ENCODE results near the gene CDIPT. TPM values are rescaled to one million over a fixed set of nuclear protein-coding genes. Genes with fewer than 3 reads are reported as not detected.
"Not testable (repeated sequence)": the region's sequence is repeated elsewhere in the genome, so short reads cannot be mapped to it uniquely, and the experiment has no call there.

CDIPT gene
- total RNA-seq, 2 donors from 2014 or later = 76.5 to 79.9 TPM

DNA sequence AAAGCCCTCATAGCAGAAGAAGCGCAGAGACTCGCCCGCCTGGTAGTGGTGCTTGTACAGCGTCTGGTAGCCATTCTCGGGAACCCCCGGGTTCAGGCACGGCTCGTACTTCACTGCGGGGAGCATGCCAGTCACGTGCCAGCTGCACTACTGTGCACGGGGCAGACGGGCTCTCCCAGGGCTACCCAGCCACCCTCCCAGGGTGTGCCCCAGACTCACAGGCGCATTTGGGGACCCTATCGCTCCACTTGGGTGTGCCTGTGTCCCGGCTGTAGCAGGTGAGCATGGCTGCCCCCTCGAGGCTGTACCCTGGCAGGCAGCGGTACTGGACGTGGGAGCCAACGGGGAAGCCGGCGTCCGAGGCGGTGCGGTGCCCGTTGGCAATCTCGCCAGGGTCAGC is 10.3 kb upstream of the CDIPT start:
- Histone ChIP-seq H3K27ac (no peak overlapping the region), H3K4me1 (no peaks in the 10 kb centered on the region), H3K36me3 (replicated peaks in 1 of 2; ENCODE audit: insufficient read depth in 1 of 2, low read depth in 2 of 2) (no peaks in the 10 kb centered on the region), H3K9me3 (no peaks in the 10 kb centered on the region), H3K4me3 (no peak overlapping the region), H3K27me3 (no peaks in the 10 kb centered on the region)
- DNase-seq = no peak
- no peak for ATAC-seq
- intact Hi-C loops (cut with DNase I) = no loop called here
- 88 to 100% methylated on average over 1 to 20 of the region's 26 CpGs for WGBS, 2 donors
- TF ChIP-seq POLR2A (IDR thresholded peaks at IDR 0.05) (no peak), CTCF (IDR thresholded peaks at IDR 0.05) (no peak)

DNA sequence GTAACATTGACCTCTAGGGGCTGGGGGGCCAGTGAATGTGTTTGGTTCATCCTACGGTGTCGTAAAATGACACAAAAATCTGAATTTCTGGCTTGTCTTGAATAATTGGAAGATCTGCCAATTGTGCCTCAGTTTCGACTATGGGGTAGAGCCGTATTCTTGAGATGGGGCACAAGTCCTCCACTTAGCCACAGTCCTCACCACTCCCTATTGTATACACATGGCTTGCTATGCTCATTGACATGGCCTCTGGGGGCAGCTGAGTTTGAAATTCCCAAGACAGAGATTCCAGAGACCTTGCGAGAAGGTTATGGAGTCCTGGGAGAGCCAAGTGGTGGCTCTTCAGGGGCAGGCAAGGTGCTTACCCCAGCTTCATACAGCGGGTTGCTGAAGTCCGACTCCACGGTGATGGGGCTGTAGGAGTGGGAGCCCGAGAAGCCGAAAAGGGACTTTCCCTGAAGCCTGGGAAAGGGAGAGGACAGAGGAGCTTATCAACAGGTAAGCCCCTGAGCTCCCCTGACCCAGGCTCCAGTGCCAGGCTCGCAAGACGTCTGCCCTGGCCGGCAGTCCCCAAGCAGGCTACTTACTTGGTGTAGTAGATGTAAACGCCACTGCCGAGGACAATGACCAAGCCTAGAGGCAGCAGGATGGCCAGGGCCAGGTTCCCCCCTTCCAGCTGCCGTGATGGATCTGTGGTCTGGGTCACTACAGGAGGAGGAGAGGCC is 9.0 kb upstream of the CDIPT start:
- intact Hi-C loops (cut with DNase I) = no loop called here
- Histone ChIP-seq H3K4me3 (no peak overlapping the region), H3K27ac (no peak overlapping the region), H3K27me3 (no peaks in the 10 kb centered on the region), H3K9me3 (no peaks in the 10 kb centered on the region), H3K4me1 (no peaks in the 10 kb centered on the region), H3K36me3 (replicated peaks in 1 of 2; ENCODE audit: insufficient read depth in 1 of 2, low read depth in 2 of 2) (no peaks in the 10 kb centered on the region)
- TF ChIP-seq POLR2A (IDR thresholded peaks at IDR 0.05) = no peak
- TF ChIP-seq CTCF (IDR thresholded peaks at IDR 0.05) = no peak
- 89 to 94% methylated on average over 10 to 16 of the region's 16 CpGs for WGBS, 2 donors
- no peak for ATAC-seq
- DNase-seq = no peak

- H3K4me1 ChIP-seq; H3K27me3 ChIP-seq; H3K36me3 ChIP-seq (replicated peaks in 1 of 2; ENCODE audit: insufficient read depth in 1 of 2, low read depth in 2 of 2); H3K27ac ChIP-seq; H3K4me3 ChIP-seq; DNase-seq; ATAC-seq; intact Hi-C loops (cut with DNase I); H3K9me3 ChIP-seq: not testable (repeated sequence)
- WGBS, 2 donors = 90 to 91% methylated on average over 8 of the region's 8 CpGs
Observed at GRCh38 chr16:29869067-29869466, 6.0 kb upstream of the CDIPT start.

DNA sequence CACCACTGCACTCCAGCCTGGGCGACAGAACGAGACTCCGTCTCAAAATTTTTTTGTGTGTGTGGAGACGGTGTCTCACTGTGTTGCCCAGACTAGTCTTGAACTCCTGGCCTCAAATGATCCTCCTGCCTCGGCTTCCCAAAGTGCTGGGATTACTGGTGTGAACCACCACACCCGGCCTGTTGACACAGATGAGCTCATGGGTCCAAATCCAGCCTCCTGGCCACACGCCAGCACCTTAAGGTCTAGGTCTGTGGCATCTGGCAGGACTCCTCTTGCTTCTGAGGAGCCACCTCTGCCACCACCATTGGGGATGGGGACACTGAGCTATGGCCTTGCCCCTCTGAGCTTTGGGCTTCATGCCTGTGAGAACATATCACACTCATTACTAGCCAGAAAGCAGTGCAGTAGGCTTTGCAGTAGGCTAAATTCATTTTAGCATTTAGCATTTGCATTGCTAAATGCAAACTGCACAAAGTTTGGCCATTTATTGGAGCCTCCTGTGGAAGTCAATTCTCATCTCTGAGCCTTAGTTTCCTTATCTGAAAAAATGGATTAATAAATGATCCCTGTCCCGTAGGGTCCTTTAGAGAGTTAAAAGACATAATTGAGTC is 5.5 kb upstream of the CDIPT start:
- Histone ChIP-seq H3K36me3 (replicated peaks in 1 of 2; ENCODE audit: insufficient read depth in 1 of 2, low read depth in 2 of 2) (no peaks in the 10 kb centered on the region), H3K27ac (no peak overlapping the region), H3K27me3 (no peaks in the 10 kb centered on the region), H3K9me3 (no peaks in the 10 kb centered on the region), H3K4me1 (peaks cover 4% of the 10 kb centered on the region), H3K4me3 (no peak overlapping the region)
- intact Hi-C loops (cut with DNase I) = no loop called here
- WGBS, 2 donors = 60 to 70% methylated on average over 5 to 8 of the region's 8 CpGs
- DNase-seq (no peak), ATAC-seq (no peak)
- TF ChIP-seq CTCF (IDR thresholded peaks at IDR 0.05) = no peak
- no peak for TF ChIP-seq POLR2A (IDR thresholded peaks at IDR 0.05)

- DNase-seq = no peak
- H3K36me3 ChIP-seq (replicated peaks in 1 of 2; ENCODE audit: insufficient read depth in 1 of 2, low read depth in 2 of 2) = peaks cover 0 to under 1% of the 10 kb centered on the region in 2 donors
- WGBS, 2 donors = 59 to 82% methylated on average over 5 to 8 of the region's 9 CpGs
- no peaks in the 10 kb centered on the region for H3K27me3 ChIP-seq
- no peak for ATAC-seq
- H3K9me3 ChIP-seq = no peaks in the 10 kb centered on the region
- no peak overlapping the region for H3K4me3 ChIP-seq
- H3K4me1 ChIP-seq = peaks cover 24% of the 10 kb centered on the region
- TF ChIP-seq POLR2A (IDR thresholded peaks at IDR 0.05) (no peak), CTCF (IDR thresholded peaks at IDR 0.05) (no peak)
- intact Hi-C loops (cut with DNase I) = no loop called here
- H3K27ac ChIP-seq = no peak overlapping the region
Observed at GRCh38 chr16:29864205-29864604, 1.2 kb upstream of the CDIPT start.
